ENCODE data around the gene EIF2B4. TPM values are rescaled to one million over a fixed set of nuclear protein-coding genes. Genes with fewer than 3 reads are reported as not detected.
A peak's percentile ranks its signal among the peaks of the same experiment; 100 is the strongest.
"Not testable (repeated sequence)": the region's sequence is repeated elsewhere in the genome, so short reads cannot be mapped to it uniquely, and the experiment has no call there.

The EIF2B4 gene
- total RNA-seq, 2 donors from 2014 or later = 34.5 to 35.4 TPM

GRCh38 chr2:27356056-27356381 is 14.1 kb downstream of the EIF2B4 start:
- intact Hi-C loops (cut with DNase I) = no loop called here

GRCh38 chr2:27354597-27354927 is 15.6 kb downstream of the EIF2B4 start:
- Histone ChIP-seq H3K27me3 (no peaks in the 10 kb centered on the region), H3K27ac (no peak overlapping the region), H3K36me3 (no peaks in the 10 kb centered on the region), H3K4me1 (peaks cover 11% of the 10 kb centered on the region), H3K9ac (ENCODE audit: low read depth in 2 of 2, low read length in 2 of 2) (no peak overlapping the region), H3K9me3 (no peaks in the 10 kb centered on the region), H3K4me3 (no peak overlapping the region)
- DNase-seq = no peak
- intact Hi-C loops (cut with DNase I) = no loop called here
- TF ChIP-seq, protein P1, sequence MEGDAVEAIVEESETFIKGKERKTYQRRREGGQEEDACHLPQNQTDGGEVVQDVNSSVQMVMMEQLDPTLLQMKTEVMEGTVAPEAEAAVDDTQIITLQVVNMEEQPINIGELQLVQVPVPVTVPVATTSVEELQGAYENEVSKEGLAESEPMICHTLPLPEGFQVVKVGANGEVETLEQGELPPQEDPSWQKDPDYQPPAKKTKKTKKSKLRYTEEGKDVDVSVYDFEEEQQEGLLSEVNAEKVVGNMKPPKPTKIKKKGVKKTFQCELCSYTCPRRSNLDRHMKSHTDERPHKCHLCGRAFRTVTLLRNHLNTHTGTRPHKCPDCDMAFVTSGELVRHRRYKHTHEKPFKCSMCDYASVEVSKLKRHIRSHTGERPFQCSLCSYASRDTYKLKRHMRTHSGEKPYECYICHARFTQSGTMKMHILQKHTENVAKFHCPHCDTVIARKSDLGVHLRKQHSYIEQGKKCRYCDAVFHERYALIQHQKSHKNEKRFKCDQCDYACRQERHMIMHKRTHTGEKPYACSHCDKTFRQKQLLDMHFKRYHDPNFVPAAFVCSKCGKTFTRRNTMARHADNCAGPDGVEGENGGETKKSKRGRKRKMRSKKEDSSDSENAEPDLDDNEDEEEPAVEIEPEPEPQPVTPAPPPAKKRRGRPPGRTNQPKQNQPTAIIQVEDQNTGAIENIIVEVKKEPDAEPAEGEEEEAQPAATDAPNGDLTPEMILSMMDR (IDR thresholded peaks at IDR 0.05) = no peak

More at GRCh38 chr2:27356056-27356381, 14.1 kb downstream of the EIF2B4 start:
- Histone ChIP-seq H3K36me3 (no peaks in the 10 kb centered on the region), H3K9ac (ENCODE audit: low read depth in 2 of 2, low read length in 2 of 2) (peak overlapping the region; percentile 91 to 98), H3K4me3 (peak overlapping the region; percentile 78), H3K27me3 (no peaks in the 10 kb centered on the region), H3K9me3 (no peaks in the 10 kb centered on the region), H3K27ac (peak overlapping the region; percentile 94), H3K4me1 (peaks cover 11% of the 10 kb centered on the region)
- TF ChIP-seq, protein P1 (IDR thresholded peaks at IDR 0.05) = no peak
- DNase-seq = no peak

GRCh38 chr2:27353762-27354596 is 16.2 kb downstream of the EIF2B4 start:
- Histone ChIP-seq H3K36me3 (no peaks in the 10 kb centered on the region), H3K4me3 (no peak overlapping the region), H3K4me1 (peaks cover 11% of the 10 kb centered on the region), H3K9ac (ENCODE audit: low read depth in 2 of 2, low read length in 2 of 2) (no peak overlapping the region), H3K27ac (no peak overlapping the region), H3K27me3 (no peaks in the 10 kb centered on the region), H3K9me3 (no peaks in the 10 kb centered on the region)
- TF ChIP-seq, protein P1 (IDR thresholded peaks at IDR 0.05) = no peak
- no peak for DNase-seq
- intact Hi-C loops (cut with DNase I) = no loop called here

DNA sequence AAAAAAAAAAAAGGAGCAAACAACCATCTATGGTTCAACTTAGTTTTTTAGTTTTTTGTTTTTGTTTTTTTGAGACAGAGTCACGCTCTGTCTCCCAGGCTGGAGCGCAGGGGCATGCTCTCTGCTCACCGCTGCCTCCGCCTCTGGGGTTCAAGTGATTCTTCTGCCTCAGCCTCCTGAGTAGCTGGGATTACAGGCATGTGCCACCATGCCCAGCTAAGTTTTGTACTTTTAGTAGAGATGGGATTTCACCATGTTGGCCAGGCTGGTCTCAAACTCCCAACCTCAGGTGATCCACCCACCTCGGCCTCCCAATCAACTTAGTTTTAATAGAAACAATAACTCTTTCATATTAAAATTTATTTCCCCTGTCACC is 16.8 kb downstream of the EIF2B4 start:
- H3K27ac ChIP-seq; H3K9me3 ChIP-seq; H3K4me3 ChIP-seq; H3K27me3 ChIP-seq; H3K36me3 ChIP-seq; H3K9ac ChIP-seq (ENCODE audit: low read depth in 2 of 2, low read length in 2 of 2); intact Hi-C loops (cut with DNase I); DNase-seq: not testable (repeated sequence)
- peaks cover 11% of the 10 kb centered on the region for H3K4me1 ChIP-seq

DNA sequence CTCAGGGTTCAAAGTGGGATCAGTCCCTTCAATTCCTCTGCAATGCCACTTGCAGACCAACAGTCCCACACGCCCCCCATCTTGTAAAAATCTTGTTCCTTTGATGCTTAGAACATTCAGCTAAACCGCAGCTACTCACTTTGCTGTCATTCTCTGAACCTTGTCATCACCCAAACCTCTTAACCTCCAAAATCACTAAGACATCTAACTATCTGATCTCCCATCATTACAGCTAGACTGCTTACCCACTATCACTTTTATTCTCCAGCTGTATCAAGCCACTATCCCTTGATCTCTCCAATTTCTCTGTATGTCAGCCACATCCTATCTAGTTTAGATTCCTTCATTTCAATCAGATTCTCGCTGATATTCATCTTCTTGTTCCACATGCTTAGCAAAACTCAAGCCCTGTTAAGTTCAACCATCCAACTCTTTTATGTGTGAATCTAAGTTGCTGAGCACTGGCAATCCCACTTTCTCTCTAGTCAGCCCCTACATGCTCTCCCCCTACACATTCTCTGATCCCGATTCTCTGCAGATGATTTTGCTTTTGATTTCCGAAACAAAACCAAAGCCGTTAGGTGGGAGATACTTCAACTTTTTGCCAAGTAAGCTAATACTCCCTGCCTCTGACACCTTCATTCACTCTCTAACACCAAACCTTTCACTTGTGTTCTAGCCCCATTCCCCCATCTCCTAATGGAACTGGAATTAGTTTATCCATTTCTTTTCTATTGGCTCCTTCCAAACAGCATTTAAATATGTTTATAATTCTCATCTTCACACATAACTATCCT is 18.1 kb downstream of the EIF2B4 start:
- Histone ChIP-seq H3K27ac (no peak overlapping the region), H3K9me3 (no peaks in the 10 kb centered on the region), H3K27me3 (no peaks in the 10 kb centered on the region), H3K4me3 (no peak overlapping the region), H3K4me1 (peaks cover 11% of the 10 kb centered on the region), H3K9ac (ENCODE audit: low read depth in 2 of 2, low read length in 2 of 2) (no peak overlapping the region), H3K36me3 (no peaks in the 10 kb centered on the region)
- intact Hi-C loops (cut with DNase I) = no loop called here
- TF ChIP-seq, protein P1 (IDR thresholded peaks at IDR 0.05) = no peak
- no peak for DNase-seq

Measured in colonic mucosa (tissue), 4 donors.